ENCODE data around the gene CACNA1B. TPM values are rescaled to one million over a fixed set of nuclear protein-coding genes. Genes with fewer than 3 reads are reported as not detected.
"Not testable (repeated sequence)": the region's sequence is repeated elsewhere in the genome, so short reads cannot be mapped to it uniquely, and the experiment has no call there.

CACNA1B gene
- total RNA-seq, 2 experiments from 2014 or later, result 0.05 TPM

GRCh38 chr9:138126090-138126857 is 248.7 kb downstream of the CACNA1B start:
- intact Hi-C loops (cut with micrococcal nuclease); H3K4me3 Mint-ChIP-seq; DNase-seq; H3K27ac Mint-ChIP-seq; H3K27me3 Mint-ChIP-seq (ENCODE audit: low read depth); H3K36me3 Mint-ChIP-seq (ENCODE audit: low read depth); CTCF ChIA-PET; H3K9me3 Mint-ChIP-seq; H3K4me1 Mint-ChIP-seq (ENCODE audit: low read depth): not testable (repeated sequence)

GRCh38 chr9:138126858-138127584 is 249.4 kb downstream of the CACNA1B start:
- H3K27ac Mint-ChIP-seq; H3K4me3 Mint-ChIP-seq; H3K9me3 Mint-ChIP-seq; H3K27me3 Mint-ChIP-seq (ENCODE audit: low read depth); H3K36me3 Mint-ChIP-seq (ENCODE audit: low read depth); H3K4me1 Mint-ChIP-seq (ENCODE audit: low read depth); DNase-seq; CTCF ChIA-PET; intact Hi-C loops (cut with micrococcal nuclease): not testable (repeated sequence)

- CTCF ChIA-PET; intact Hi-C loops (cut with micrococcal nuclease): not testable (repeated sequence)
These were observed 250.4 kb downstream of the CACNA1B start for GRCh38 chr9:138128027-138128426.

GRCh38 chr9:138129318-138129717 is 251.7 kb downstream of the CACNA1B start:
- H3K36me3 Mint-ChIP-seq (ENCODE audit: low read depth); intact Hi-C loops (cut with micrococcal nuclease); H3K27ac Mint-ChIP-seq; H3K27me3 Mint-ChIP-seq (ENCODE audit: low read depth); DNase-seq; H3K9me3 Mint-ChIP-seq; H3K4me3 Mint-ChIP-seq; H3K4me1 Mint-ChIP-seq (ENCODE audit: low read depth): not testable (repeated sequence)
- CTCF ChIA-PET, result interaction anchor here (0.6 kb wide), 1 partner anchor 164 kb away, joined by 5 read pairs; no protein-coding TSS in a partner anchor

More at GRCh38 chr9:138128027-138128426, 250.4 kb downstream of the CACNA1B start:
- not testable (repeated sequence) for H3K4me3 Mint-ChIP-seq; DNase-seq; H3K4me1 Mint-ChIP-seq (ENCODE audit: low read depth); H3K27me3 Mint-ChIP-seq (ENCODE audit: low read depth); H3K27ac Mint-ChIP-seq; H3K36me3 Mint-ChIP-seq (ENCODE audit: low read depth); H3K9me3 Mint-ChIP-seq

GRCh38 chr9:138132946-138133705 is 255.5 kb downstream of the CACNA1B start:
- H3K9me3 Mint-ChIP-seq; intact Hi-C loops (cut with micrococcal nuclease); DNase-seq; H3K4me1 Mint-ChIP-seq (ENCODE audit: low read depth); H3K36me3 Mint-ChIP-seq (ENCODE audit: low read depth); H3K4me3 Mint-ChIP-seq; CTCF ChIA-PET; H3K27ac Mint-ChIP-seq; H3K27me3 Mint-ChIP-seq (ENCODE audit: low read depth): not testable (repeated sequence)

- H3K27me3 Mint-ChIP-seq (ENCODE audit: low read depth); H3K36me3 Mint-ChIP-seq (ENCODE audit: low read depth); H3K4me1 Mint-ChIP-seq (ENCODE audit: low read depth); H3K27ac Mint-ChIP-seq; intact Hi-C loops (cut with micrococcal nuclease); H3K9me3 Mint-ChIP-seq; DNase-seq; CTCF ChIA-PET; H3K4me3 Mint-ChIP-seq: not testable (repeated sequence)
These were observed 257.0 kb downstream of the CACNA1B start for GRCh38 chr9:138134581-138134980.

GRCh38 chr9:138139096-138139495 is 261.5 kb downstream of the CACNA1B start:
- H3K27ac Mint-ChIP-seq, result peak overlapping the region; percentile 69
- H3K27me3 Mint-ChIP-seq (ENCODE audit: low read depth); CTCF ChIA-PET; H3K4me3 Mint-ChIP-seq; intact Hi-C loops (cut with micrococcal nuclease); H3K4me1 Mint-ChIP-seq (ENCODE audit: low read depth); DNase-seq; H3K36me3 Mint-ChIP-seq (ENCODE audit: low read depth); H3K9me3 Mint-ChIP-seq: not testable (repeated sequence)

- H3K27me3 Mint-ChIP-seq (ENCODE audit: low read depth); H3K4me1 Mint-ChIP-seq (ENCODE audit: low read depth); intact Hi-C loops (cut with micrococcal nuclease); DNase-seq; H3K9me3 Mint-ChIP-seq; H3K4me3 Mint-ChIP-seq; H3K36me3 Mint-ChIP-seq (ENCODE audit: low read depth); CTCF ChIA-PET; H3K27ac Mint-ChIP-seq: not testable (repeated sequence)
These were observed 263.4 kb downstream of the CACNA1B start for GRCh38 chr9:138140980-138141379.

GRCh38 chr9:138142528-138143244 is 265.1 kb downstream of the CACNA1B start:
- not testable (repeated sequence) for H3K4me3 Mint-ChIP-seq

GRCh38 chr9:138143491-138143890 is 265.9 kb downstream of the CACNA1B start:
- H3K9me3 Mint-ChIP-seq; H3K4me3 Mint-ChIP-seq; H3K27me3 Mint-ChIP-seq (ENCODE audit: low read depth); H3K4me1 Mint-ChIP-seq (ENCODE audit: low read depth); H3K27ac Mint-ChIP-seq; H3K36me3 Mint-ChIP-seq (ENCODE audit: low read depth); intact Hi-C loops (cut with micrococcal nuclease); DNase-seq; CTCF ChIA-PET: not testable (repeated sequence)

More at GRCh38 chr9:138142528-138143244, 265.1 kb downstream of the CACNA1B start:
- intact Hi-C loops (cut with micrococcal nuclease); DNase-seq; CTCF ChIA-PET; H3K27ac Mint-ChIP-seq; H3K36me3 Mint-ChIP-seq (ENCODE audit: low read depth); H3K27me3 Mint-ChIP-seq (ENCODE audit: low read depth); H3K4me1 Mint-ChIP-seq (ENCODE audit: low read depth); H3K9me3 Mint-ChIP-seq: not testable (repeated sequence)

- H3K4me1 Mint-ChIP-seq (ENCODE audit: low read depth); H3K27ac Mint-ChIP-seq; H3K9me3 Mint-ChIP-seq; DNase-seq; intact Hi-C loops (cut with micrococcal nuclease); CTCF ChIA-PET; H3K27me3 Mint-ChIP-seq (ENCODE audit: low read depth); H3K4me3 Mint-ChIP-seq; H3K36me3 Mint-ChIP-seq (ENCODE audit: low read depth): not testable (repeated sequence)
These were observed 270.0 kb downstream of the CACNA1B start for GRCh38 chr9:138147556-138147955.
